Memory B cell (primary cell): Measurements from ENCODE around the gene PARP15.
"Not testable (repeated sequence)": the region's sequence is repeated elsewhere in the genome, so short reads cannot be mapped to it uniquely, and the experiment has no call there.

Source experiments
- ATAC-seq: fragments of 150-1000 bp; cut with Tn5 transposase; 2 replicates; pipeline ENCODE4 v1.10.0; 2021; ENCODE audit warnings: low read depth, mild to moderate bottlenecking, moderate library complexity
- DNase-seq, 2 donors: peaks; one replicate each; pipeline ENCODE4 v3.0.0; 2022; ENCODE audit warnings: low spot score in 2 of 2
- H3K27ac Mint-ChIP-seq: one replicate; pipeline ENCODE4 v1.8.0; 2022; ENCODE audit warnings: mild to moderate bottlenecking, moderate library complexity, mixed read lengths
- H3K27me3 Mint-ChIP-seq: one replicate; pipeline ENCODE4 v1.8.0; 2022; ENCODE audit warnings: mixed read lengths
- H3K36me3 Mint-ChIP-seq: one replicate; pipeline ENCODE4 v1.8.0; 2022; ENCODE audit warnings: mild to moderate bottlenecking, mixed read lengths
- H3K4me1 Mint-ChIP-seq: one replicate; pipeline ENCODE4 v1.8.0; 2022; ENCODE audit warnings: mixed read lengths
- H3K4me3 Mint-ChIP-seq: one replicate; pipeline ENCODE4 v1.8.0; 2022; ENCODE audit warnings: mild to moderate bottlenecking, moderate library complexity, mixed read lengths
- H3K9me3 Mint-ChIP-seq: one replicate; pipeline ENCODE4 v1.8.0; 2022; ENCODE audit warnings: mixed read lengths

Gene PARP15

GRCh38 chr3:122559906-122560305, 17.5 kb upstream of the PARP15 start:
- Mint-ChIP-seq H3K4me3 (no peak overlapping the region), H3K27me3 (no peaks in the 10 kb centered on the region), H3K27ac (peak overlapping the region; percentile 10), H3K36me3 (peaks cover 25% of the 10 kb centered on the region), H3K4me1 (peaks cover 36% of the 10 kb centered on the region), H3K9me3 (no peaks in the 10 kb centered on the region)
- no peak for DNase-seq
- no peak for ATAC-seq

DNA sequence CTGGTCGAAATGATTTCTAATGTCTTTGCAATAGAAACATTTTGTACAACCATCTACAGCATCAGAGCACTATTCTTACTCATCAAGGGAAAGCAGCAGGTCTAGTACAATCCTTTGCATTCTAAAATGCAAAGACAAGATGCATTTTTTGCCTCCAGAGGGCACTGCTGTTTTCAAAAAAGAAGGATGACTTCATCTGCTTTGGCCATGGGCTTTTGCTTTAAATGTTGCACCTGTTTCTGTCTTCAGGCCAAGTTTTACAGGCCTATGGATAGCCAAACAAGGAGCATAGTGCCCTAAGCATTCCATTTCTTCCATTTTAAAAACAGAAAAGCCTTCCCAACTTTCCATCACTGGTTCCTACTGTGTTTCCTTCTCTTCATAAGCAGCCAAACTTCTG, 16.8 kb upstream of the PARP15 start:
- peak; percentile 65 to 73 for DNase-seq
- Mint-ChIP-seq H3K9me3 (no peaks in the 10 kb centered on the region), H3K27me3 (no peaks in the 10 kb centered on the region), H3K27ac (peak overlapping the region; percentile 93), H3K36me3 (peaks cover 19% of the 10 kb centered on the region), H3K4me1 (peaks cover 38% of the 10 kb centered on the region), H3K4me3 (no peak overlapping the region)
- peak; percentile 39 for ATAC-seq

DNA sequence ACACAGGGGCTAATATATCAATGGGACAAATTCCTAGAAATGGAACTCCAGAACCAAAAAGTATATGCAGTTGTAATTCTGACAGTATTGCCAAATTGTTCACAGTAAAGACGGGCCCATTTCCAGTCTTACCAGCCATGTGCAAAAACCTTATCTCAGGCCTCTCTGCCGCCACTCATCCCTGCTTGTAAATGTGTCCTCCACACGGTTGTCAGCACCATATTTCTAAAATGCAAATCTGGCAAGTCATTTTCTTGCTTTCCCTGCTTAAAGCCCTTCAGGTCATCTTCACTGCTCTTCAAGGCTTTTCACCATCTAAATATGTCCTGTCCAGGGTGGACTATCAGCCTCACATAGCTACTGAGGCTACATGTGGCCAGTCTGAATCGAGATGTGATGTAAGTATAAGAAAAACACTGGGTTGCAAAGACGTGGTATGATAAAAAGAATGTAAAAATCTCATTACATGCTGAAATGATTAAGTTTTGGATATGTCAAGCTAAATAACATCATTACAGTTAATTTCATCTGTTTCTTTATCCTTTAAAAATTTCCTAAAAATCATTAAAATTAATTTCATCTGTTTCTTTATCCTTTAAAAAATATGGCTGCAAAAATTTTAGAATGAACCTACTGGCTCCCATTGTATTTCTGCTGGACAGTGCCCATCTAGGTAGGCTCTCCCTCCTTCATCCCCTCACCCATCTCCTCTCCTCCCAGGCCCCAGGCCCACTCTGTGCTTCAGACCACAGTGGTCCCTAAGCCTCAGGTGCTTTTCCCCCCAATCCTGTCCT, 14.3 kb upstream of the PARP15 start:
- DNase-seq (no peak), ATAC-seq (no peak)
- Mint-ChIP-seq H3K27me3 (no peaks in the 10 kb centered on the region), H3K4me1 (peaks cover 53% of the 10 kb centered on the region), H3K9me3 (no peaks in the 10 kb centered on the region), H3K4me3 (peak overlapping the region; percentile 94), H3K36me3 (peaks cover 20% of the 10 kb centered on the region), H3K27ac (peak overlapping the region; percentile 93)

DNA sequence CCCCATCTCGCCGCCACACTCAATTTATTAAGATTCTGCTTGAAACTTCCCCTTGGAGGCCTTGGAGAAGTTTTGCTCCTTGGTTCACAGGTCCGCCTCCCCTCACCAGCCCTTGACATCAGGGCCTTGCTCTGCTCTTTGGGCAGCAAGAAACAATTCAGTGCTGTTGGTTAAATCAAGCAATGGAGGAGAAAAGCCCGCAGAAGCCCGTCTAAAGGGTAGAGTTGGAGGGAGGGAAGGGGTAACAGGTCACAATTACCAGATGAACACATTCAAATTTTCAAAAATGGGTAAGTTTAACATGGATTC, 13.8 kb upstream of the PARP15 start:
- H3K27me3 Mint-ChIP-seq, result no peaks in the 10 kb centered on the region
- peak overlapping the region; percentile 93 for H3K27ac Mint-ChIP-seq
- peak overlapping the region; percentile 94 for H3K4me3 Mint-ChIP-seq
- peak; percentile 3 for ATAC-seq
- H3K36me3 Mint-ChIP-seq, result peaks cover 21% of the 10 kb centered on the region
- peaks cover 55% of the 10 kb centered on the region for H3K4me1 Mint-ChIP-seq
- H3K9me3 Mint-ChIP-seq, result no peaks in the 10 kb centered on the region
- DNase-seq, result no peak

- Mint-ChIP-seq H3K27ac (peak within 1 kb of the TSS; percentile 93), H3K4me1 (peaks cover 59% of the 10 kb centered on the region), H3K9me3 (no peaks in the 10 kb centered on the region), H3K36me3 (peaks cover 21% of the 10 kb centered on the region), H3K4me3 (peak within 1 kb of the TSS; percentile 94), H3K27me3 (no peaks in the 10 kb centered on the region)
- DNase-seq (peak; percentile 47 to 63), ATAC-seq (peak; percentile 82)
These were observed 13.1 kb upstream of the PARP15 start, which contains the start of the genes DTX3L and PARP9 for GRCh38 chr3:122564155-122564912. Gene DTX3L, plus strand, starts transcription at chr3:122564338. Its CDS starts 89 bp downstream, at chr3:122564427. Gene PARP9, minus strand, starts transcription at chr3:122564300. Its CDS starts 4,680 bp downstream, at chr3:122559620.

DNA sequence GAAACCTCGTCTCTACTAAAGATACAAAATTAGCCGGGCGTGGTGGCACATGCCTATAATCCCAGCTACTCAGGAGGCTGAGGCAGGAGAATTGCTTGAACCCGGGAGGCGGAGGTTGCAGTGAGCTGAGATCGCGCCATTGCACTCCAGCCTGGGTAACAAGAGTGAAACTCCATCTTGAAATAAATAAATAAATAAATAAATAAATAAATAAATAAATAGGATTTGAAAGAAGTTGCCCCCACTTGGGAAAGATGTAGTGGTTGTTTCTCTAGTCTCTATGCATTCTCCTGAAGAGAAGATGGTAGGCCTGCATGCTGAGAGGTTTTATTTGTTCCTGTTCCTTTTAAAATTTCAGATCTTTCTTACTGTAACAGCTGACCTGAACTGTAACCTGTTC, 9.3 kb upstream of the PARP15 start:
- H3K9me3 Mint-ChIP-seq, ATAC-seq, DNase-seq, H3K4me3 Mint-ChIP-seq, H3K27me3 Mint-ChIP-seq: not testable (repeated sequence)
- Mint-ChIP-seq H3K4me1 (peaks cover 48% of the 10 kb centered on the region), H3K36me3 (peaks cover 30% of the 10 kb centered on the region), H3K27ac (peak overlapping the region; percentile 68)

DNA sequence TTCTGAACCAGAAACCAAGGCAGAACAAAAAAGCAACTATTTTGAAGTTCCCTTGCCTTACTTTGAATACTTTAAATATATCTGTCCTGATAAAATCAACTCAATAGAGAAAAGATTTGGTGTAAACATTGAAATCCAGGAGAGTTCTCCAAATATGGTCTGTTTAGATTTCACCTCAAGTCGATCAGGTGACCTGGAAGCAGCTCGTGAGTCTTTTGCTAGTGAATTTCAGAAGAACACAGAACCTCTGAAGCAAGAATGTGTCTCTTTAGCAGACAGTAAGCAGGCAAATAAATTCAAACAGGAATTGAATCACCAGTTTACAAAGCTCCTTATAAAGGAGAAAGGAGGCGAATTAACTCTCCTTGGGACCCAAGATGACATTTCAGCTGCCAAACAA, 8.7 kb upstream of the PARP15 start:
- Mint-ChIP-seq H3K36me3 (peaks cover 30% of the 10 kb centered on the region), H3K4me3 (no peak overlapping the region), H3K9me3 (no peaks in the 10 kb centered on the region), H3K4me1 (peaks cover 48% of the 10 kb centered on the region), H3K27ac (peak overlapping the region; percentile 68), H3K27me3 (no peaks in the 10 kb centered on the region)
- no peak for ATAC-seq
- no peak for DNase-seq

DNA sequence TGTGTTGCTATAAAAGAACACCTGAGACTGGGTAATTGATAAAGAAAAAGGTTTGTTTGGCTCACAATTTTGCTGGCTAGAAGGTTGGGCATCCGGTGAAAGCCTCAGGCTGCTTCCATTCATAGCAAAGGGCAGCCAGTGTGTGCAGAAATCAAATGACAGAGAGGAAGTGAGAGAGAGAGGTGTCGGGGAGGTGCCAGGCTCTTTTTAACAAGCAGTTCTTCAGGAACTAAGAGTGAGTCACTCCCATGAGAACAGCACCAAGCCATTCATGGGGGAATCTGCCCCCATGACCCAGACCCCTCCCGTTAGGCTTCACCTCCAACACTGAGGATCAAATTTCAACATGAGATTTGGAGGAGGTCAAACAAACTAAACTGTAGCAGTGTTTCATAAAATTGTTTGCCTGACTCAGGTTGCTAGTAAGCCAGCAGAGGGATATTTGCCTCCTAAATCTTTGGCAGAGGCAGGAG, 4.5 kb upstream of the PARP15 start:
- DNase-seq (peak in 1 of 2 donors; percentile 32), ATAC-seq (peak; percentile 14)
- peak overlapping the region; percentile 25 for H3K4me3 Mint-ChIP-seq
- peaks cover 47% of the 10 kb centered on the region for H3K4me1 Mint-ChIP-seq
- no peaks in the 10 kb centered on the region for H3K27me3 Mint-ChIP-seq
- peak overlapping the region; percentile 82 for H3K27ac Mint-ChIP-seq
- H3K36me3 Mint-ChIP-seq, result peaks cover 21% of the 10 kb centered on the region
- H3K9me3 Mint-ChIP-seq, result no peaks in the 10 kb centered on the region

GRCh38 chr3:122576174-122576940, 1.1 kb upstream of the PARP15 start:
- Mint-ChIP-seq H3K4me3 (peak overlapping the region; percentile 98), H3K4me1 (peaks cover 39% of the 10 kb centered on the region), H3K27me3 (no peaks in the 10 kb centered on the region), H3K36me3 (peaks cover 11% of the 10 kb centered on the region), H3K9me3 (peaks cover 2% of the 10 kb centered on the region), H3K27ac (peak overlapping the region; percentile 96)
- DNase-seq, result peak; percentile 50 to 85
- ATAC-seq, result peak; percentile 86

DNA sequence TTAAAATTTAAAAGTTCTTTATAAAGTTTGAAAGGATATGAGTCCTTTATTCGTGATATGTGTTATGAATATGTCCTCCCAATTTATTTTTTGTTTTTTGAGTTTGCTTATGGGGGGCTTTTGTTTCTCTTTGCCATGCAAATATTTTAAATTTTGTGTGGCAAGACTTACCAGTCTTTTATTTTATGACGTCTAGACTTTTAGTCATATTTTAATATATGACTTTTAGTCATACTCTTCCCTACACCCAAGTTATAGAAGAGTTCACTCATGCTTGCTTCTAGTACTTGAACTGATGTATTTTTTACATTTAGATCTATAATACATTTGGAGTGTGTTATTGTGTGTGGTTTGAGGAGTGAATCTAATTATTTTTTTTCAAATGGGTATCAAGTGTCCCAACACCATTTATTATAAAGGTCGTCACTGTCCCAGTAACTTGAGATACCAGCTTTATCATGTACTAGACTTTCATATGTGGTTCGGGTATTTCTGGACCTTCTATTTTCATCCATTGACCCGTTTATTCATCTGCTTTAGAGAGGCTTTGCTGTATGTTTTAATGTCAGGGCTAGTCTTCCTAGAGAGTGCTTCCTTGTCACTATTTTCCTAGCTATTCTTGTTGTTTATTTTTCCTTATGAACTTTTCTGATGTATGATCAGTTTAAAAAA, 755 bp downstream of the PARP15 start:
- peak overlapping the region; percentile 98 for H3K4me3 Mint-ChIP-seq
- peaks cover 7% of the 10 kb centered on the region for H3K9me3 Mint-ChIP-seq
- H3K36me3 Mint-ChIP-seq, result peaks cover 19% of the 10 kb centered on the region
- H3K4me1 Mint-ChIP-seq, result peaks cover 34% of the 10 kb centered on the region
- DNase-seq, result no peak
- no peak for ATAC-seq
- H3K27me3 Mint-ChIP-seq, result no peaks in the 10 kb centered on the region
- peak overlapping the region; percentile 96 for H3K27ac Mint-ChIP-seq

DNA sequence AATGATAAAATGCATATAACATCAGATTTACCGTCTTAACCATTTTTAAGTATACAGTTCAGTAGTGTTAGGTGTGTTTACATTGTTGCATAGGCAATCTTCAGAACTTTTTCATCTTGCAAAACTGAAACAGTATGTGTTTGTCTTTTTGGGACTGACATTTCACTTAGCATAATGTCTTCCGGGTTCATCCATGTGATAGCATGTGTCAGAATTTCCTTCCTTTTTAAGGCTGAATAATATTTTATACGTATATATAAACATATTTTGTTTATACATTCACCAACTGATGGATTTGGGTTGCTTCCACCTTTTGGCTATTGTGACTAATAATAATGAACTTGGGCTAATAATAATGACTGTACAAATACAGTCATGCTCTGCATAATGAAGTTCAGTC, 3.0 kb downstream of the PARP15 start:
- H3K4me1 Mint-ChIP-seq, result peaks cover 32% of the 10 kb centered on the region
- peaks cover 40% of the 10 kb centered on the region for H3K36me3 Mint-ChIP-seq
- H3K4me3 Mint-ChIP-seq, result peak overlapping the region; percentile 51
- peaks cover 11% of the 10 kb centered on the region for H3K9me3 Mint-ChIP-seq
- DNase-seq (no peak), ATAC-seq (no peak)
- no peaks in the 10 kb centered on the region for H3K27me3 Mint-ChIP-seq
- peak overlapping the region; percentile 96 for H3K27ac Mint-ChIP-seq

DNA sequence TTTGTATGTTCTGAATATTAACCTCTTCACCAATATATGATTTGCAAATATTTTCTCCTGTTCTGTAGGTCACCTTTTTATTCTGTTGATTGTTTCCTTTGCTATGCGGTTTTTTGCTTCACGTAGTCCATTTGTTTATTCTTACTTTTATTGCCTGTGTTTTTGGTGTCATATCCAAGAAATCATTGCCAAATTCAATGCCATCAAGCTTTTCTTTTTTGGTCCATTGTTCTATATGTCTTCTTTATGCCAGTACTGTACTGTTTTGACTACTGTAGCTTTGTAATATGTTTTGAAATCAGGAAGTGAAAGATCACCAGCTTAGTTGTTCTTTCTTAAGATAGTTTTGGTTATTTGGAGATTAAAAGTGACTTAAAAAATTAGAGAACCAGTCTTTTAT, 4.2 kb downstream of the PARP15 start:
- H3K4me3 Mint-ChIP-seq, result peak overlapping the region; percentile 3
- H3K4me1 Mint-ChIP-seq, result peaks cover 27% of the 10 kb centered on the region
- peak overlapping the region; percentile 52 for H3K27ac Mint-ChIP-seq
- H3K27me3 Mint-ChIP-seq, result no peaks in the 10 kb centered on the region
- ATAC-seq, result no peak
- H3K9me3 Mint-ChIP-seq, result peaks cover 11% of the 10 kb centered on the region
- no peak for DNase-seq
- peaks cover 44% of the 10 kb centered on the region for H3K36me3 Mint-ChIP-seq

- no peak for DNase-seq
- Mint-ChIP-seq H3K27ac (peak overlapping the region; percentile 52), H3K4me3 (no peak overlapping the region), H3K4me1 (peaks cover 29% of the 10 kb centered on the region), H3K36me3 (peaks cover 46% of the 10 kb centered on the region), H3K27me3 (no peaks in the 10 kb centered on the region), H3K9me3 (peaks cover 11% of the 10 kb centered on the region)
- no peak for ATAC-seq
These were observed 4.9 kb downstream of the PARP15 start for GRCh38 chr3:122582390-122582789.
